ENCODE results near the gene NT5M. TPM values are rescaled to one million over a fixed set of nuclear protein-coding genes. Genes with fewer than 3 reads are reported as not detected.

The NT5M gene
- polyA plus RNA-seq, 3 donors: 0.23 to 0.57 (median 0.25) TPM

DNA sequence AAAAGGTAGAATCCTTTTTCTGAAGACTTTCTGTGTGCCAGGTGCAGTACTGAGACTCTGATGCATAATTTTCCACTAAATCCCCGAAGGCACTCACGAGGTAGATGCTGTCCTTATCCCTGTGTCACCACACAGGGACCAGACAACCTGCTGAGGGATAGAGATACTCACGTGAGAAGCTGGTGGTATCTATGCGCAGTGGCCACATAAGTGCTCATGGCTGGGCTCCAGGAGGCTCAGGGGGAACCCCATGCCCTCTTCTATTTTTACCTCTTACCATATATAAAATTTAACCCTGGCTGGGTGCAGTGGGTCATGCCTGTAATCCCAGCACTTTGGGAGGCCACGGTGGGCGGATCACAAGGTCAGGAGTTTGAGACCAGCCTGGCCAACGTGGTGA, 38.3 kb downstream of the NT5M start:
- TF ChIP-seq CTCF (IDR thresholded peaks at IDR 0.05): no peak
- Histone ChIP-seq H3K4me1 (ENCODE audit: control insufficient read depth in 1 of 2, insufficient read depth in 2 of 2, low read length in 2 of 2) (no peaks in the 10 kb centered on the region), H3K9ac (ENCODE audit: insufficient read depth, low read length, poor library complexity, severe bottlenecking) (no peak overlapping the region), H3K27me3 (ENCODE audit: control insufficient read depth in 2 of 2, insufficient read depth in 2 of 2, low read length in 2 of 2) (no peaks in the 10 kb centered on the region), H3K36me3 (replicated peaks in 1 of 2; ENCODE audit: control insufficient read depth in 1 of 2, insufficient read depth in 2 of 2, low read length in 2 of 2) (no peaks in the 10 kb centered on the region), H3K4me3 (replicated peaks in 1 of 3; ENCODE audit: low read depth in 2 of 3, low read length in 3 of 3) (no peak overlapping the region), H2AFZ (ENCODE audit: insufficient read depth, low read depth, low read length, poor library complexity, severe bottlenecking) (no peak overlapping the region), H3K9me3 (replicated peaks in 1 of 2; ENCODE audit: control insufficient read depth in 1 of 2, insufficient read depth in 1 of 2, low read length in 2 of 2) (no peaks in the 10 kb centered on the region), H3K4me2 (replicated peaks; ENCODE audit: extremely low read depth, low read length, poor library complexity, severe bottlenecking) (no peak overlapping the region), H4K20me1 (ENCODE audit: insufficient read depth, low read length) (no peaks in the 10 kb centered on the region), H3K79me2 (ENCODE audit: insufficient read depth, low read length) (no peaks in the 10 kb centered on the region), H3K27ac (ENCODE audit: low read depth in 1 of 2, low read length in 2 of 2) (no peak overlapping the region)
- Mint-ChIP-seq H3K27ac (no peak overlapping the region), H3K4me1 (peaks cover 2% of the 10 kb centered on the region), H3K27me3 (ENCODE audit: low read depth in 3 of 3) (peaks cover 0 to 2% (median 1%) of the 10 kb centered on the region in 3 donors), H3K9me3 (no peaks in the 10 kb centered on the region), H3K4me3 (no peak overlapping the region), H3K36me3 (peaks cover 9 to 14% of the 10 kb centered on the region in 2 donors)
- intact Hi-C loops (cut with micrococcal nuclease): no loop called here
- WGBS (ENCODE audit: insufficient coverage): 91% methylated on average over 2 of the region's 7 CpGs
- DNase-seq: no peak

- Histone ChIP-seq H2AFZ (ENCODE audit: insufficient read depth, low read depth, low read length, poor library complexity, severe bottlenecking) (no peak overlapping the region), H3K9me3 (replicated peaks in 1 of 2; ENCODE audit: control insufficient read depth in 1 of 2, insufficient read depth in 1 of 2, low read length in 2 of 2) (no peaks in the 10 kb centered on the region), H3K4me2 (replicated peaks; ENCODE audit: extremely low read depth, low read length, poor library complexity, severe bottlenecking) (no peak overlapping the region), H3K36me3 (replicated peaks in 1 of 2; ENCODE audit: control insufficient read depth in 1 of 2, insufficient read depth in 2 of 2, low read length in 2 of 2) (no peaks in the 10 kb centered on the region), H3K27me3 (ENCODE audit: control insufficient read depth in 2 of 2, insufficient read depth in 2 of 2, low read length in 2 of 2) (no peaks in the 10 kb centered on the region), H3K27ac (ENCODE audit: low read depth in 1 of 2, low read length in 2 of 2) (no peak overlapping the region), H3K4me3 (replicated peaks in 1 of 3; ENCODE audit: low read depth in 2 of 3, low read length in 3 of 3) (no peak overlapping the region), H3K79me2 (ENCODE audit: insufficient read depth, low read length) (no peaks in the 10 kb centered on the region), H4K20me1 (ENCODE audit: insufficient read depth, low read length) (no peaks in the 10 kb centered on the region), H3K4me1 (ENCODE audit: control insufficient read depth in 1 of 2, insufficient read depth in 2 of 2, low read length in 2 of 2) (no peaks in the 10 kb centered on the region), H3K9ac (ENCODE audit: insufficient read depth, low read length, poor library complexity, severe bottlenecking) (no peak overlapping the region)
- intact Hi-C loops (cut with micrococcal nuclease): no loop called here
- 94% methylated on average over 10 of the region's 17 CpGs for whole genome bisulfite sequencing (ENCODE audit: insufficient coverage)
- peaks cover 0 to 2% (median 1%) of the 10 kb centered on the region in 3 donors for H3K27me3 Mint-ChIP-seq (ENCODE audit: low read depth in 3 of 3)
- TF ChIP-seq CTCF (IDR thresholded peaks at IDR 0.05): no peak
- H3K4me1 Mint-ChIP-seq: peaks cover 2% of the 10 kb centered on the region
- H3K36me3 Mint-ChIP-seq: peaks cover 9 to 11% of the 10 kb centered on the region in 2 donors
- H3K9me3 Mint-ChIP-seq: no peaks in the 10 kb centered on the region
- no peak overlapping the region for H3K4me3 Mint-ChIP-seq
- peak overlapping the region in 1 of 7 donors; percentile 39 for H3K27ac Mint-ChIP-seq
- no peak for DNase-seq
Observed at GRCh38 chr17:17342242-17342945, 39.2 kb downstream of the NT5M start.
